ENCODE data around the gene EZH1. TPM values are rescaled to one million over a fixed set of nuclear protein-coding genes. Genes with fewer than 3 reads are reported as not detected.

EZH1 gene
- total and polyA plus RNA-seq, 7 donors, result 15.2 to 59.1 (median 32.7) TPM

DNA sequence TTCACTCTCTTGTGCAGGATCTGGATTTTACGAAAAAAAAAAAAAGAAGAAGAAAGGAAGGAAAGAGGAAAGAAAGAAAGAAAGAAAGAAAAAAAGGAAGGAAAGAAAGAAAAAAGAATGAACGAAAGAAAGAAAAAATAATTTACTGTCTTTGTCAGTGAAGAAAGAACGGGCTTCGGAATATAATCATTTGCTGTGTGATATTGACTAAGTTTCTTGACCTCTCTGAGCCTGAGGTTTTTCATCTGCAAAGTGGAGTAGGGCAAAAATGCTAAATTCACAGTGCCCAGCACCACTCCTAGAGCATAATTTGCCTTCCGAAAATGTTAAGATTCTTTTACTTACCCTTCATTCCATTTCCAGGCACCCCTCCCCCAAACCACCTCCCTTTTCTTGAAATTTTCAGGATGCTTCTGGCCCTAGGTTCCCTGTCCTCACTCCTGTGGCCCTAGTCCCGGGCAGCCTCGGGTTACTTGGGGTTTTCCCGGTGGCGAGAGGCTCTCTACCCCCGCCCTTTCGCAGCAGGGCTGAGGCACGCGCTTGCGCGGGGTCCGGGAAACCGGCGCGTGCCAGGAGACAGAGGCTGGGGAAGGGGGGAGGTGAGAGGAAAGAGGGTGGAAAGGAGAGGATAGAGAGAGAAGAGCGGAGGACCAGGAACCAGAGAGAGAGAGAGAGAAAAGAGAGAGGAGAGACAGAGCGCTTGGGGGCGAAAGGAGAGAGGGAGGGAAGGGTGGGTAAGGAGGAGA, 62.7 kb downstream of the EZH1 start, which contains the start of gene CNTNAP1:
CNTNAP1 (plus strand) TSS at position 556 of the 746 bp plus-strand sequence. CDS start 299 bp downstream, outside the sequence.
- DNase-seq, result peak; percentile 74 to 75
- Histone ChIP-seq H3K27ac (peak within 1 kb of the TSS; percentile 44), H3K4me1 (peaks cover 45% of the 10 kb centered on the region), H3K9me3 (no peaks in the 10 kb centered on the region), H3K4me3 (peak within 1 kb of the TSS; percentile 64), H3K36me3 (ENCODE audit: insufficient read depth in 1 of 2, low read depth in 1 of 2) (peaks cover 0 to 7% of the 10 kb centered on the region in 2 donors), H3K27me3 (ENCODE audit: insufficient read depth in 3 of 3, low read length in 2 of 3) (no peaks in the 10 kb centered on the region)
- no peak for ATAC-seq
- intact Hi-C loops (cut with DNase I), result no loop called here
- TF ChIP-seq, protein P1, sequence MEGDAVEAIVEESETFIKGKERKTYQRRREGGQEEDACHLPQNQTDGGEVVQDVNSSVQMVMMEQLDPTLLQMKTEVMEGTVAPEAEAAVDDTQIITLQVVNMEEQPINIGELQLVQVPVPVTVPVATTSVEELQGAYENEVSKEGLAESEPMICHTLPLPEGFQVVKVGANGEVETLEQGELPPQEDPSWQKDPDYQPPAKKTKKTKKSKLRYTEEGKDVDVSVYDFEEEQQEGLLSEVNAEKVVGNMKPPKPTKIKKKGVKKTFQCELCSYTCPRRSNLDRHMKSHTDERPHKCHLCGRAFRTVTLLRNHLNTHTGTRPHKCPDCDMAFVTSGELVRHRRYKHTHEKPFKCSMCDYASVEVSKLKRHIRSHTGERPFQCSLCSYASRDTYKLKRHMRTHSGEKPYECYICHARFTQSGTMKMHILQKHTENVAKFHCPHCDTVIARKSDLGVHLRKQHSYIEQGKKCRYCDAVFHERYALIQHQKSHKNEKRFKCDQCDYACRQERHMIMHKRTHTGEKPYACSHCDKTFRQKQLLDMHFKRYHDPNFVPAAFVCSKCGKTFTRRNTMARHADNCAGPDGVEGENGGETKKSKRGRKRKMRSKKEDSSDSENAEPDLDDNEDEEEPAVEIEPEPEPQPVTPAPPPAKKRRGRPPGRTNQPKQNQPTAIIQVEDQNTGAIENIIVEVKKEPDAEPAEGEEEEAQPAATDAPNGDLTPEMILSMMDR (IDR thresholded peaks at IDR 0.05), result no peak
- 14 to 15% (median 15%) methylated on average over 19 to 22 of the region's 22 CpGs for WGBS, 3 donors

DNA sequence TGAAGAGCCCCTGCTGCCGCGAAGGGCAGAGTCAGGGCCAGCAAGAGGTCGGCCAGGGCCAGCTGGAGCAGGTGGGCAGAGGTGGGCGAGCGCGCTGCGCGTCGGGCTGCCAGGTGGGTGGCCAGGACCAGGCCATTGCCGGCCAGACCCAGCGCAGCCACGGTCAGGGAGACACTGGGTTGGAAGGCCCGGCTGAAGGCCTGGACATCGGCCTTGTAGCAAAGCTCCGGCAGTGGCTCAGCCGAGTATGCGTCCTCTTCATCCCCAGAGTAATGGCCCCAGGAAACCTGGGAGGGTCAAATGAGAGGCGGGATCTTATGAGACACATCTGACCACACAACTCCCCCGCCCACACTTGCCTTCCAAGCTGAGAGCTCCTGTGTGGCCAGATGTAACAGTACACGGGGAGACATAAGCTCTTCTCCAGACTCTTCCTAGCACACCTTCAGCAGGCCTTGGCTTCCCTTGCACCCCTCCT, 64.5 kb downstream of the EZH1 start:
- H3K36me3 ChIP-seq (ENCODE audit: insufficient read depth in 1 of 2, low read depth in 1 of 2), result peaks cover 0 to 6% of the 10 kb centered on the region in 2 donors
- H3K4me1 ChIP-seq, result peaks cover 45% of the 10 kb centered on the region
- H3K4me3 ChIP-seq, result peak overlapping the region; percentile 96
- 36 to 49% (median 38%) methylated on average over 20 of the region's 20 CpGs for WGBS, 3 donors
- ATAC-seq (no peak), DNase-seq (peak in 1 of 2 donors; percentile 69)
- intact Hi-C loops (cut with DNase I), result no loop called here
- no peaks in the 10 kb centered on the region for H3K9me3 ChIP-seq
- TF ChIP-seq, protein P1 (IDR thresholded peaks at IDR 0.05), result no peak
- peak overlapping the region; percentile 81 for H3K27ac ChIP-seq
- no peaks in the 10 kb centered on the region for H3K27me3 ChIP-seq (ENCODE audit: insufficient read depth in 3 of 3, low read length in 2 of 3)

DNA sequence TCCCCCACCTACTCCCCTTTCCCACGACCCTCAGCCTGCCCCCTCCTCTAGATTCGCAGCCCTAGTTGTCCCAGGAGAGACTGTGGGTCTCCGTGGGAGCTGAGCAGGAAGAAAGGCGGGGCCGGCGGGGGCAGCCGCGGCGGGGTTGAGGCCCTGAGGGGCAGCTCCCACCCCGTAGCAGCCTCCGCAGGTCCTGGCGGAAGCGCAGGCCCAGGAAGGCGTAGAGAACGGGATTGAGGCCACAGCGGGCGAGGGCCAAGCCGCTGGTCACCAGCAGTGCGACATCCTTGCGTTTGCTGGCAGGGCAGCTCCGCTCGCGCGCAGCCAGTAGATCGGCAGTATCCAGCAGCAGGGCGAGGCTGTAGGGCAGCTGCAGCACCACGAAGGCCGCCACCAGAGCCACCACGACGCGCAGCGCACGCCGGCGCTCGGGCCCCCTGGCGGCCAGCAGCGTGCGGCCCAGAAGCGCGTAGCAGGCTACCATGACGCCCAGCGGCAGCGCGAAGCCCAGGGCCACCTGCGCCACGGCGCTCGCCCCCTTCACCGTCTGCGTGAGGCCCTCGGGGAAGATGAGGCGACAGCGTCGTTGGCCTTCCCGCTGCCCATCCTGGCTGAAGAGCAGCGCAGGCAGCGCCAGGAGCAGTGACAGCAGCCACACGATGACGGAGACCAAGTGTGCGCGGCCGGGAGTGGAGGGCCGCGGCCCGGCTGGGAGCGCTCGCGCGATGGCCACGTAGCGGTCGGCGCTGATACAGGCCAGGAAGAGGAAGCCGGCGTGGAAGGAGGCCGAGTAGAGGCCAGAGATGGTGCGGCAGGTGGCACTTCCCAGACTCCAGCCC, 65.1 kb downstream of the EZH1 start:
- Histone ChIP-seq H3K9me3 (no peaks in the 10 kb centered on the region), H3K4me3 (peak overlapping the region; percentile 96), H3K27ac (peak overlapping the region; percentile 81), H3K36me3 (ENCODE audit: insufficient read depth in 1 of 2, low read depth in 1 of 2) (no peaks in the 10 kb centered on the region), H3K4me1 (peaks cover 47% of the 10 kb centered on the region), H3K27me3 (ENCODE audit: insufficient read depth in 3 of 3, low read length in 2 of 3) (no peaks in the 10 kb centered on the region)
- 2 to 3% (median 2%) methylated on average over 68 to 78 of the region's 78 CpGs for WGBS, 3 donors
- intact Hi-C loops (cut with DNase I), result loop anchor here (1.0 to 10.0 kb wide), 3 partner anchors 101 to 365 kb away; partner anchors contain the start of gene PSMC3IP (in 1 of the 2)
- DNase-seq (peak; percentile 85 to 92), ATAC-seq (peak; percentile 53 to 65 (median 58))
- TF ChIP-seq, protein P1 (IDR thresholded peaks at IDR 0.05), result peak; percentile 86

DNA sequence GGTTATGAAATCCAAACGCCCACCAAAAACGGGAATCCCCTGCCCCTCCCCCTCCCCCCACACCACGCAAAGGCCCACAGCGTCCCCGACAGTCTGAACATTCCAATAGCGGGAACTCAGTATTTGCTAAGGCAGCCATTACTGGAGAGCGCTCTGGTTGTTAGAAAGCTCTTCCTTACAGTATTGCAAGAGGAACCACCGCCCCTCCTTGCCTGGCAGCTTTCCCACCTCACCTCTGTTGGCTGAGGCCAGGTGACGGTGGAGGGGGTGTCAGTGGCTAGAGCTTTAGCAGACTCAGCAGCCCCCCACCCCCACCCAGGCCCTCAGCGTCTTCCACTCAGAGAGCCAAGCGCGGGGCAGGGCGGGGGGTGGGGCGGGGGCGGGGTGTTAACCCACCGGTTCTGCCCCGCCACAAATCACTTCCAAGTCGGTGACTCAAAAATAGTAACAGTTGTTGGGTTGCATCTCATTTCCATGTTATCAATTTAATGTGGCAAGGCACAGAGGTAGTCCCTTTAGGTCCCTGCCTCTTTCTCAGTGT, 65.8 kb downstream of the EZH1 start:
- H3K4me3 ChIP-seq, result peak overlapping the region; percentile 96
- H3K36me3 ChIP-seq (ENCODE audit: insufficient read depth in 1 of 2, low read depth in 1 of 2), result no peaks in the 10 kb centered on the region
- no peak for ATAC-seq
- peaks cover 53% of the 10 kb centered on the region for H3K4me1 ChIP-seq
- intact Hi-C loops (cut with DNase I), result loop anchor here (1.0 to 10.0 kb wide), 3 partner anchors 101 to 364 kb away; partner anchors contain the start of gene PSMC3IP (in 1 of the 2)
- H3K27ac ChIP-seq, result peak overlapping the region; percentile 81
- TF ChIP-seq, protein P1 (IDR thresholded peaks at IDR 0.05), result no peak
- 3 to 6% (median 5%) methylated on average over 17 to 18 of the region's 18 CpGs for WGBS, 3 donors
- no peaks in the 10 kb centered on the region for H3K27me3 ChIP-seq (ENCODE audit: insufficient read depth in 3 of 3, low read length in 2 of 3)
- peak in 1 of 2 donors; percentile 70 for DNase-seq
- no peaks in the 10 kb centered on the region for H3K9me3 ChIP-seq
